ENCODE data around the gene NFX1.

GRCh38 chr9:33377089-33377715 is 86.9 kb downstream of the NFX1 start:
- TF ChIP-seq PATZ1 (CRISPR knock-in tag; IDR thresholded peaks at IDR 0.05; ENCODE audit: borderline replicate concordance): no peak
- no peak for TF ChIP-seq ZNF70 (CRISPR knock-in tag; IDR thresholded peaks at IDR 0.05)
- no peak for TF ChIP-seq CREB5 (CRISPR knock-in tag; IDR thresholded peaks at IDR 0.05; ENCODE audit: low read depth)
- TF ChIP-seq ARNTL (CRISPR knock-in tag; IDR thresholded peaks at IDR 0.05; ENCODE audit: borderline replicate concordance, low read depth): no peak
- TF ChIP-seq PPARA (CRISPR knock-in tag; IDR thresholded peaks at IDR 0.05; ENCODE audit: borderline replicate concordance): no peak
- TF ChIP-seq ZNF565 (CRISPR knock-in tag; conservative IDR thresholded peaks at IDR 0.05; ENCODE audit: low read depth): no peak
- no peak for TF ChIP-seq ZNF8 (CRISPR knock-in tag; IDR thresholded peaks at IDR 0.05)
- TF ChIP-seq ZFP30 (CRISPR knock-in tag; IDR thresholded peaks at IDR 0.05): no peak

All from SK-N-SH treated with all-trans-retinoic acid at 6 μM for 48 hours (cell line).